GM12872 (cell line): ENCODE data around the gene IL13.

ENCODE experiments used
- CTCF ChIP-seq: IDR thresholded peaks from 3 replicates; pipeline ENCODE4 v1.5.1; 2011; ENCODE audit warnings: low read depth, mild to moderate bottlenecking, low read length, moderate library complexity; ENCODE audit not compliant: insufficient read depth

Gene IL13

GRCh38 chr5:132629230-132629944, 28.6 kb upstream of the IL13 start:
- TF ChIP-seq CTCF, result no peak

- no peak for TF ChIP-seq CTCF
These were observed 22.1 kb upstream of the IL13 start for GRCh38 chr5:132635873-132636272.

- no peak for TF ChIP-seq CTCF
These were observed 20.7 kb upstream of the IL13 start for GRCh38 chr5:132637241-132637640.

GRCh38 chr5:132639706-132640130, 18.3 kb upstream of the IL13 start:
- TF ChIP-seq CTCF, result no peak

GRCh38 chr5:132640613-132641012, 17.4 kb upstream of the IL13 start:
- TF ChIP-seq CTCF, result no peak

GRCh38 chr5:132641241-132641723, 16.7 kb upstream of the IL13 start:
- TF ChIP-seq CTCF, result no peak

GRCh38 chr5:132641841-132642240, 16.1 kb upstream of the IL13 start:
- no peak for TF ChIP-seq CTCF
